Gastrocnemius medialis (tissue), 4 donors: Measurements from ENCODE around the gene CC2D1B. TPM values are rescaled to one million over a fixed set of nuclear protein-coding genes. Genes with fewer than 3 reads are reported as not detected.

Experiments
- ATAC-seq, 2 donors: fragments of 150-250 bp; one replicate each; pipeline ENCODE4 v1.9.1; 2016
- DNase-seq, 2 donors: peaks; one replicate each; pipeline ENCODE4 v3.0.0-alpha.2; 2019
- H3K27ac ChIP-seq, 4 donors: fragments of 200-600 bp; sonication (generic); 1 replicate in 1 of 4; 2 replicates in 3 of 4; pipeline ENCODE4 v1.5.1; 2016 to 2018; ENCODE audit warnings: mild to moderate bottlenecking in 2 of 4, moderate library complexity in 1 of 4
- H3K27me3 ChIP-seq, 3 donors: fragments of 200-600 bp; sonication (generic) in 2 of 3; 1 replicate in 1 of 3; 2 replicates in 2 of 3; pipeline versions ENCODE4 v1.5.1 to v1.6.0; 2016 to 2019; ENCODE audit warnings: mild to moderate bottlenecking in 1 of 3, moderate library complexity in 1 of 3
- H3K36me3 ChIP-seq, 2 donors: fragments of 200-600 bp; sonication (generic) in 1 of 2; one replicate each; pipeline ENCODE4 v1.5.1; 2017 to 2018
- H3K4me1 ChIP-seq, 2 donors: fragments of 200-600 bp; sonication (generic) in 1 of 2; one replicate each; pipeline ENCODE4 v1.5.1; 2016 to 2017; ENCODE audit warnings: mild to moderate bottlenecking in 2 of 2
- H3K4me3 ChIP-seq, 4 donors: fragments of 200-600 bp; sonication (generic) in 3 of 4; 1 replicate in 1 of 4; 2 replicates in 3 of 4; pipeline ENCODE4 v1.5.1; 2016 to 2019; ENCODE audit warnings: mild to moderate bottlenecking in 2 of 4
- H3K9me3 ChIP-seq, 3 donors: fragments of 200-600 bp; sonication (generic) in 2 of 3; 1 replicate in 1 of 3; 2 replicates in 2 of 3; pipeline ENCODE4 v1.5.1; 2016 to 2019
- CTCF ChIP-seq, 5 experiments: fragments of 450-650 bp in 3 of 5; fragments of 200-600 bp in 2 of 5; sonication (generic) in 2 of 5; IDR thresholded peaks in 4 of 5; conservative IDR thresholded peaks in 1 of 5; 1 replicate in 4 of 5; 2 replicates in 1 of 5; pipeline ENCODE4 v1.5.1; 2016 to 2019; ENCODE audit warnings: antibody characterized with exemption in 5 of 5, mild to moderate bottlenecking in 3 of 5, moderate library complexity in 3 of 5
- POLR2A ChIP-seq, 2 donors: fragments of 450-650 bp; IDR thresholded peaks; one replicate each; pipeline ENCODE4 v1.6.1; 2017; ENCODE audit warnings: antibody characterized with exemption in 2 of 2, mild to moderate bottlenecking in 2 of 2, moderate library complexity in 2 of 2
- in situ Hi-C, 4 donors: fragments of 200-750 bp; cut with MboI; loops; one replicate each; pipeline versions ENCODE4 v1.15.0 to v1.8.0; 2017; ENCODE audit warnings: low sequenced_read_pairs in 4 of 4
- intact Hi-C: fragments of 100-400 bp; cut with DNase I; formaldehyde crosslinking; loops from one replicate; pipeline ENCODE4 v1.15.1; 2023; ENCODE audit warnings: low total_unique reads
- total RNA-seq, 4 donors: library from RNA; depleted of rRNA; stranded (reverse); fragments of >200 nt; gene quantifications; one replicate each; pipeline versions ENCODE4 v1.1.0 to v1.2.3, GENCODE V29; 2016

CC2D1B gene
- total RNA-seq, 4 donors from 2014 or later: 34.1 to 62.7 (median 52.2) TPM

GRCh38 chr1:52328615-52329014 lies 37.4 kb downstream of the CC2D1B start:
- H3K27me3 ChIP-seq: no peaks in the 10 kb centered on the region
- H3K4me3 ChIP-seq: no peak overlapping the region
- intact Hi-C loops (no loop called here), in situ Hi-C loops (no loop called here)
- H3K27ac ChIP-seq: no peak overlapping the region
- no peaks in the 10 kb centered on the region for H3K4me1 ChIP-seq
- no peaks in the 10 kb centered on the region for H3K9me3 ChIP-seq
- DNase-seq: no peak
- no peak for TF ChIP-seq CTCF (IDR thresholded peaks at IDR 0.05 in 4 of 5, conservative IDR thresholded peaks at IDR 0.05 in 1 of 5)
- no peak for TF ChIP-seq POLR2A (IDR thresholded peaks at IDR 0.05)
- H3K36me3 ChIP-seq: peaks cover 0 to 6% of the 10 kb centered on the region in 2 donors
- no peak for ATAC-seq

GRCh38 chr1:52325786-52326185 lies 40.2 kb downstream of the CC2D1B start:
- no peak for TF ChIP-seq CTCF (IDR thresholded peaks at IDR 0.05 in 4 of 5, conservative IDR thresholded peaks at IDR 0.05 in 1 of 5)
- no peak for TF ChIP-seq POLR2A (IDR thresholded peaks at IDR 0.05)
- H3K4me3 ChIP-seq: no peak overlapping the region
- no peak for ATAC-seq
- intact Hi-C loops: no loop called here
- in situ Hi-C loops: no loop called here
- no peaks in the 10 kb centered on the region for H3K27me3 ChIP-seq
- H3K4me1 ChIP-seq: no peaks in the 10 kb centered on the region
- no peaks in the 10 kb centered on the region for H3K9me3 ChIP-seq
- no peaks in the 10 kb centered on the region for H3K36me3 ChIP-seq
- no peak overlapping the region for H3K27ac ChIP-seq
- DNase-seq: no peak

GRCh38 chr1:52323731-52324130 lies 42.3 kb downstream of the CC2D1B start:
- ATAC-seq: no peak
- no peak for DNase-seq

GRCh38 chr1:52321061-52321460 lies 44.9 kb downstream of the CC2D1B start:
- in situ Hi-C loops: no loop called here
- no peak for ATAC-seq
- Histone ChIP-seq H3K27ac (no peak overlapping the region), H3K4me1 (no peaks in the 10 kb centered on the region), H3K36me3 (no peaks in the 10 kb centered on the region), H3K4me3 (no peak overlapping the region), H3K27me3 (no peaks in the 10 kb centered on the region), H3K9me3 (no peaks in the 10 kb centered on the region)
- TF ChIP-seq CTCF (IDR thresholded peaks at IDR 0.05 in 4 of 5, conservative IDR thresholded peaks at IDR 0.05 in 1 of 5) (no peak), POLR2A (IDR thresholded peaks at IDR 0.05) (no peak)
- DNase-seq: no peak
- intact Hi-C loops: no loop called here

More at GRCh38 chr1:52323731-52324130, 42.3 kb downstream of the CC2D1B start:
- intact Hi-C loops: no loop called here
- Histone ChIP-seq H3K4me1 (no peaks in the 10 kb centered on the region), H3K4me3 (no peak overlapping the region), H3K27ac (no peak overlapping the region), H3K9me3 (no peaks in the 10 kb centered on the region), H3K36me3 (no peaks in the 10 kb centered on the region), H3K27me3 (no peaks in the 10 kb centered on the region)
- no peak for TF ChIP-seq POLR2A (IDR thresholded peaks at IDR 0.05)
- TF ChIP-seq CTCF (IDR thresholded peaks at IDR 0.05 in 4 of 5, conservative IDR thresholded peaks at IDR 0.05 in 1 of 5): no peak
- in situ Hi-C loops: no loop called here
